PFSK-1 (cell line): ENCODE measurements around the gene TMIE. TPM values are rescaled to one million over a fixed set of nuclear protein-coding genes. Genes with fewer than 3 reads are reported as not detected.

ENCODE experiments used
- FOXP2 ChIP-seq: optimal IDR thresholded peaks from 2 replicates; pipeline ENCODE3; 2011; ENCODE audit warnings: borderline replicate concordance, control low read depth, inconsistent platforms; ENCODE audit not compliant: insufficient read depth; ENCODE audit errors: extremely low read length, extremely low read depth
- POLR2AphosphoS5 ChIP-seq: IDR thresholded peaks from 2 replicates; pipeline ENCODE4 v1.6.1; 2012; ENCODE audit warnings: low read depth, mild to moderate bottlenecking, control low read depth, low read length, moderate library complexity
- REST ChIP-seq, 2 experiments: IDR thresholded peaks; 2 replicates each; pipeline versions ENCODE4 v1.6.1 to v1.8.0; 2011 to 2012; ENCODE audit warnings: low read depth in 2 of 2, low read length in 2 of 2, control low read depth in 1 of 2, inconsistent platforms in 1 of 2, mild to moderate bottlenecking in 1 of 2, moderate library complexity in 1 of 2; ENCODE audit not compliant: insufficient read depth in 1 of 2
- SIN3A ChIP-seq: IDR thresholded peaks from 2 replicates; pipeline ENCODE4 v1.6.1; 2012; ENCODE audit warnings: mild to moderate bottlenecking, low read length, moderate library complexity, borderline replicate concordance; ENCODE audit not compliant: insufficient read depth
- TAF1 ChIP-seq: IDR thresholded peaks from 2 replicates; pipeline ENCODE4 v1.6.1; 2012; ENCODE audit warnings: low read length, control low read depth, borderline replicate concordance; ENCODE audit not compliant: insufficient read depth
- polyA plus RNA-seq: library from polyadenylated mRNA; unstranded; fragments of >200 nt; gene quantifications from one replicate; pipeline ENCODE4 v1.2.1, GENCODE V29; 2012; ENCODE audit warnings: low read depth, missing spikeins; ENCODE audit not compliant: insufficient read length

TMIE gene, protein sequence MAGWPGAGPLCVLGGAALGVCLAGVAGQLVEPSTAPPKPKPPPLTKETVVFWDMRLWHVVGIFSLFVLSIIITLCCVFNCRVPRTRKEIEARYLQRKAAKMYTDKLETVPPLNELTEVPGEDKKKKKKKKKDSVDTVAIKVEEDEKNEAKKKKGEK
- polyA plus RNA-seq, result 3.8 TPM

DNA sequence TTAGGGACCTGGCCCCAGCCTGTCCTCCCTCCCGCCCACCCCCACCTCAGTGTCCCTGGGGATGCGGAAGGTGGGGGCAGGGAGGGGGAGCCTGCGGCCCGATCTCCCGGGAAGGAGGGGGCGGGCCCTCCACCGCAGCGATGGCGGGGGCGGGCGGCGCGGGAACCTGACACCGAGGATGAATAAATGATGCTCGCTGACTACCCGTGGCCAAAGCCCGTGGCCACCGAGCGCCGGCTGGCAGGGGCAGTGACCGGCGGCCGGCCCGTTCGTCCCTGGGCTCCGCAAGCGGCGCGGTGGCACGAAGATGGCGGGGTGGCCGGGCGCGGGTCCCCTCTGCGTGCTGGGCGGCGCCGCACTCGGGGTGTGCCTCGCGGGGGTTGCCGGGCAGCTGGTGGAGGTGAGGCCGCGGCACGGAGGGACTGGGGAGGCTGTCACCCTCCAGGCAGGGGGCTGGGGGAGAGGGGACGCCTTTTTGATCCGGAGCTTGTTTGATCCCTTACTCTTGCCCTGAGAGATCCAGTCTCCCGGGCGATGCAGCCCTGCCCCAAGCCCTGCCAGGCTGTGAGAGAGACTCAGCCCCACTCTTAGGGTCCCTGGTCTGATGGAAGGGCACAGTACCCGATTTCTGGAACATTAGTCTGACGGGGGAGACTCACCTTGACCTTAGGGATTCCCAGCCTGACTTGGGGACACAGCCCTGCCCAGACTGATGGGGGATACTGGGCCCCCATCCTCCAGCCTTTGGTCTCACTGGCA is at the start of gene TMIE:
TMIE (plus strand) TSS at position 212 of the 759 bp plus-strand sequence; CDS start at position 308, 96 bp downstream.
- no peak for TF ChIP-seq SIN3A
- TF ChIP-seq REST (IDR thresholded peaks at IDR 0.05; ENCODE audit: insufficient read depth in 1 of 2, low read depth in 2 of 2, low read length in 2 of 2), result no peak
- TF ChIP-seq POLR2AphosphoS5, result no peak
- TF ChIP-seq FOXP2, result no peak
- no peak for TF ChIP-seq TAF1

DNA sequence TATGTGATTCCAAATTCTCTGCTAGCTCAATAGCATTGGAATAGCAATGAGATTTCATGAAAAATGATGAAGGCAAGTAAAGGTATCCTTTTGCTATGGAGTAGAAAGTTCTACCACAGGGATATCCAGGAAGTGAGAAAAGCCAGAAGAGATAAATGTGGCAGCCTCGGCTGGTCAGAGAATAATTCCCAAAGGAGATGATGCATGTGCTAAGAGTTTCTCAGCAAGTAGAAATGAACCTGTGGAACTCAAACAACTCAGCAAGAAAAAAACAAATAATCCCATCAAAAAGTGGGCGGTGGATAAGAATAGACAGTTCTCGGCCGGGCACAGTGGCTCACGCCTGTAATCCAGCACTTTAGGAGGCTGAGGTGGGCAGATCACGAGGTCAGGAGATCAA is 45.9 kb upstream of the TMIE start:
- TF ChIP-seq REST (IDR thresholded peaks at IDR 0.05; ENCODE audit: insufficient read depth in 1 of 2, low read depth in 2 of 2, low read length in 2 of 2), result no peak
- no peak for TF ChIP-seq TAF1
- TF ChIP-seq FOXP2, result no peak
- TF ChIP-seq SIN3A, result no peak
- no peak for TF ChIP-seq POLR2AphosphoS5

GRCh38 chr3:46656778-46657556 is 44.2 kb upstream of the TMIE start:
- TF ChIP-seq FOXP2 (no peak), POLR2AphosphoS5 (no peak), SIN3A (no peak), TAF1 (no peak), REST (IDR thresholded peaks at IDR 0.05; ENCODE audit: insufficient read depth in 1 of 2, low read depth in 2 of 2, low read length in 2 of 2) (no peak)

GRCh38 chr3:46659285-46659684 is 41.9 kb upstream of the TMIE start:
- TF ChIP-seq TAF1 (no peak), POLR2AphosphoS5 (no peak), REST (IDR thresholded peaks at IDR 0.05; ENCODE audit: insufficient read depth in 1 of 2, low read depth in 2 of 2, low read length in 2 of 2) (no peak), SIN3A (no peak), FOXP2 (no peak)
